GM21528 (cell line): ENCODE measurements around the gene TSACC.
A peak's percentile ranks its signal among the peaks of the same experiment; 100 is the strongest.
"Not testable (repeated sequence)": the region's sequence is repeated elsewhere in the genome, so short reads cannot be mapped to it uniquely, and the experiment has no call there.

Experiments
- ATAC-seq: cut with Tn5 transposase; IDR thresholded peaks from one replicate; pipeline ENCODE4 v1.9.1; 2021; ENCODE audit warnings: mild to moderate bottlenecking, moderate library complexity; ENCODE audit not compliant: unreplicated experiment, low FRiP score

Gene TSACC

GRCh38 chr1:156338180-156338976, at the start of gene TSACC, which contains the start of gene CCT3:
TSS of gene TSACC (plus strand) at chr1:156338526. CDS start at chr1:156339758, 1,232 bp downstream.
TSS of gene CCT3 (minus strand) at chr1:156338292. CDS start at chr1:156338184, 108 bp downstream.
- ATAC-seq, result peak; percentile 90

DNA sequence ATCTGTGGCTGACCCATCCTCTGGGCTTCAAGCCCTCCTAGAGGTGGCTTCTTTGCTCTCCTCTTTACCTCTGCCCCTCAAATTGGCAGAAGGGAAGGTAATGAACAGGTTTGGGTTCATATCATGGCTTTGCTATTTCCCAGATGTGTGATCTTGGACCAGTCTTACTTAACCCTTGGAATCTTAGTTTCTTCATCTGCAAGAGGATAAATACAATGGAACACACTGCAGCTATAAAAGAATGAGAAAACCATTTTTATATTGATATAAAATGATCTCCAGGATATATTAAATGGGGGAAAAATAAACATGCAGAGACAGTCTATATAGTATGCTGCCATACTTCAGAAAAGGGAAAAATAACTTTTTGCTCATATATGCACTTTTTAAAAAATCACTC, 48.5 kb upstream of the TSACC start:
- no peak for ATAC-seq

GRCh38 chr1:156291226-156292061, 46.9 kb upstream of the TSACC start:
- no peak for ATAC-seq

- ATAC-seq, result no peak
Observed at GRCh38 chr1:156293098-156293434, 45.3 kb upstream of the TSACC start.

DNA sequence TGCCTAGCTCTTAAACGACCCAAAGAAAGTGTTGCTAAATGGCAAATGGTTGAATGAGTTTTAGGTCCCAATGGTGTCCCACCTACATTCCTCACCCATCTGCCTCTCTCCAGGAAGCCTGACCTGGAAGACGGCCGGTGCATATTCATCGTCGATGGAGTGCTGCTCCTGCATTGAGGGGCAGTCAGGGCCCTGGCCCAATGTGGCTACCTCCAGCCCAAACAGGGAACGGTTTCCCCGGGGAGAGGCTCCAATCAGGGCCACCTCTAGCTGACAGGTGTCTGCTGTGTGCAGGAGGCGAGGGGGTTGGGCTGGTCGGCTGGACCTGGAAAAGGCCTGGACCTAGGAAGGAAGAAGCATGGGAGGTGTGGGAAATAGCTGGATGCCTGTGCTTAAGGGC, 44.4 kb upstream of the TSACC start:
- ATAC-seq, result no peak

DNA sequence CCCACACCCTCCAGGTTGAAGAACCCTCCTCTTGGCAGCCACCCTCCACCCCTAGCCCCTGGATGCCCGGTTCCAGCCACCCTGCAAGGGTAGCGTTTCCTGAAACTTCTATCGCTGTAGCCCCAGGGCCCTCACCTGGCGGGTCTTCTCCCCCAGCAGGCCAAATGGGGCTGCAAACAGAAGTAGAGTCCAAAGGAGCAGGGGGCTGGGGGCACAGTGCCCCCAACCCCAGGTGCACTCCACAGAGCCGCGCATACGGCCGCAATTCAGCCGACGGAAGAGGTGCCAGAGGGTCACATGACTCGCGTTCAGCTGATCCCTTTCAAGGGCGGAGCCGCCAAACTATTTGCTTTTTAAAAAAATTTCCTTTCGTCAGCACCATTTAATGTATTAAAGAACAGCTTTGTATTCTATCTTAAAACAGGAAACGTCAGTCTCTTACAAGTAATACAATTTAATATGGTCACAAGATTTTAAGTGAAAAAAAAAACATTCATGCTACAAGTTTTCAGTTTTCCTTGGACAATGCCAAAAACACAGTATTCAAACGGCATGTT, 42.9 kb upstream of the TSACC start, which contains the start of gene GLMP:
Gene GLMP (minus strand): TSS at position 289 of the 557 bp plus-strand sequence. CDS start 34 bp downstream, at position 255.
- ATAC-seq, result no peak

DNA sequence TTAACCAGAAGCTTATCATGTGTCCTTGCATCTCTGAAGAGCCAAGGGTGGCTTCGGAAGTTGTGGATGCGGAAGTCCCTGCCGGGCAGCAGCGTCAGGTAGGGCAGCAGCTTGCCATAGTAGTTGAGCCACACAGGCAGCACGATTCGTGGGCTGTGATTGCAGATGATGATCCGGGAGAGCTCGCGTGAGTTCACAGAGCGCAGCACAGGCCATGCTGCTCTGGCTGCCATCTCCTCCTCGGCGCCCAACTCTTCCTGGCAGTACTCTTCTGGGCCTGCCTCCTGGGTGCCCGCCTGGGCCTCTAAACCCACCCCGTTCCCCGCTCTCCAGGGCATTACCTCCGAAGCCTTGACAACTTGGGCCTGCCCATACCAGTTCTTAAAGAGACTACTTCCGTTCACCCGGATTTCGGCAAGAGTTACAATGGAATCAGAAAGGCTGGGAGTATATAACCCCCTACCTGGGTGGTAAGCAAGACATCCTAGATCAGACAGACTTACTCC, 39.4 kb upstream of the TSACC start, which contains the start of gene VHLL:
Gene VHLL (minus strand): TSS at position 456 of the 506 bp plus-strand sequence. CDS start 118 bp downstream, at position 338.
- ATAC-seq, result no peak

- ATAC-seq, result no peak
Observed at GRCh38 chr1:156303241-156303640, 35.1 kb upstream of the TSACC start.

- no peak for ATAC-seq
Observed at GRCh38 chr1:156305215-156305614, 33.1 kb upstream of the TSACC start.

GRCh38 chr1:156308078-156308477, 30.2 kb upstream of the TSACC start:
- no peak for ATAC-seq

DNA sequence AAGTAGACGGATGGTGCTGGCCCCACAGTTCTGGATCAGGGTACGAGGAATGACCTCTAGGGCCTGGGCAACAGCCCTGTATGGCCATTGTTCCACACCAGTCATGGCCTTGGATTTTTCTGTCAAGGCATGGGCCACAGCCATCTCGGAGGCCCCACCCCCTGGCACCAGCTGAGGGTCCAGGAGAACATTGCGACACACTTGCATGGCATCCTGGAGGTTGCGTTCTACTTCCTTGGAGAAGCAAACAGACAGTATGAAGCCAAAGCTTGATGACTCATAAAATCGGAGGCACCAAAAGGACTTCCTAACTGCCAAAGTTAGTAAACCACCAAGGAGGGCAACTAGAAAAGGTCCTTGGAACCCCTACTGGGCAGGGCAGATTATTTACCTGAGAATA, 27.4 kb upstream of the TSACC start:
- no peak for ATAC-seq

DNA sequence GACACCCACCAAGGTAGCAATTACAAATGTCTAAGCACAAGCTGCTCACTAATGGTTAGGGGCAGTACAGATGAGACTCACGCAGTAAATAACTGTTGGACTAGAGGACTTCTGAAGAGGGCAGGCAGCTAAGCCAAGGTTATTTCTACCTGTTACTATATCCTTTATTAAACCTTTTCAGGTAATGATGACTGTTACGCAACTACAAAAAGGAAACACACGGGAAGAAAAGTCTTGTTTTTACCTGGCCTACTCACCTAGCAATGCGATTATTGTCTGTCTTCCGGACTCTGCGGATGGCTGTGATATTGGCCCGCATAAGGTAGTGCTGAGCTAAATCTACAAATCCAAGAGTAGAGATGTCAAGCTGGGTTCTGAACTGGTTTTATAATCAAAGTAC, 21.4 kb upstream of the TSACC start:
- ATAC-seq, result no peak

DNA sequence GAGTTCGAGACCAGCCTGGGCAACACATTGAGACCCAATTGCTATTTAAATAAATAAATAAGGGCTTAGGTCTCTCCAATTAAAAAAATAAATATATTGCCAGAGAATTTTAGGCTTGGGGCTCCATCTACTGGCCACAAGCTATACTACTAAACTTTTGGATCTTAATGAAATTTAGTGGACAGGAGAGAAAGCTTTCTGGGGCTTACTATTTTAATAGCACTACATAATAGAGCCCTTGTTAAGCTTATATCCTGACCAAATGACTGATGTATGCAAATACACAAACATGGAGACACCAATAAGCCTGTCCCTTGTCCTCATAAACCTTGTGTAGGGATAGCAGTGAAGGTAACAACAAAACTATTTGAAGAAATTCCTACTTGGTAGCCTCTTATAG, 18.7 kb upstream of the TSACC start:
- no peak for ATAC-seq

DNA sequence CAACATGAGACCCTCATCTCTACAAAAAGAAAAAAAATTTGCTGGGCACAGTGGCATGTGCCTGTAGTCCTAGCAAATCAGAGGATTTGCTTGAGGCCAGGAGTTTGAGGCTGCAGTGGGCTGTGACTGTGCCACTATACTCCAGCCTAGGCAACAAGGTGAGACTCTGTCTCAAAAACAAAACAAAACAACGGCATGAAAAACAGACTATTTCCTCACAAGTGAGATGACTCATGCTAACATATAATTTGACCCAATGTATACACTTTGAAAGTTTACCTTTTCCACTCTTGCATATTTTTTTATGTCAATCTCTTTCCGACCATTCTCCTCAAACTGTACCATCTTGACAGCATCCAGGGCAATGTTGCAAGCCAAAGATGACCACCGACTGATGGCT, 17.8 kb upstream of the TSACC start:
- no peak for ATAC-seq

- not testable (repeated sequence) for ATAC-seq
Observed at GRCh38 chr1:156323179-156323578, 15.1 kb upstream of the TSACC start.

- ATAC-seq, result no peak
Observed at GRCh38 chr1:156336242-156336641, 2.1 kb upstream of the TSACC start.

GRCh38 chr1:156337052-156337887, 1.1 kb upstream of the TSACC start:
- ATAC-seq, result no peak

DNA sequence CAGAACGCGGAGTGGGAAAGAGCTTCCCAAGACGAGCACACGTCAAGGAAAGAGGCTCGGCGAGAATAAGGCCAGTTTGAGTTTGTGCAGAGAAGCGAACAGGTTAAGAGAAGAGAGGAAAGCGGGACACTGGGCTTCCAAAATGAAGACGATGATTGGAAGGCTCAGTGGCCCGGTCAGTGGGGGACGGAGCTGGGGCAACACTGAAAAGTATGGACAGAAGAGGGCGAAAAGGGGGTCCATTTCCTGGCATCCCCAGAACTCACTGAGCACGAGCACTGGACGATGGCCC, 492 bp upstream of the TSACC start:
- ATAC-seq, result peak; percentile 21

DNA sequence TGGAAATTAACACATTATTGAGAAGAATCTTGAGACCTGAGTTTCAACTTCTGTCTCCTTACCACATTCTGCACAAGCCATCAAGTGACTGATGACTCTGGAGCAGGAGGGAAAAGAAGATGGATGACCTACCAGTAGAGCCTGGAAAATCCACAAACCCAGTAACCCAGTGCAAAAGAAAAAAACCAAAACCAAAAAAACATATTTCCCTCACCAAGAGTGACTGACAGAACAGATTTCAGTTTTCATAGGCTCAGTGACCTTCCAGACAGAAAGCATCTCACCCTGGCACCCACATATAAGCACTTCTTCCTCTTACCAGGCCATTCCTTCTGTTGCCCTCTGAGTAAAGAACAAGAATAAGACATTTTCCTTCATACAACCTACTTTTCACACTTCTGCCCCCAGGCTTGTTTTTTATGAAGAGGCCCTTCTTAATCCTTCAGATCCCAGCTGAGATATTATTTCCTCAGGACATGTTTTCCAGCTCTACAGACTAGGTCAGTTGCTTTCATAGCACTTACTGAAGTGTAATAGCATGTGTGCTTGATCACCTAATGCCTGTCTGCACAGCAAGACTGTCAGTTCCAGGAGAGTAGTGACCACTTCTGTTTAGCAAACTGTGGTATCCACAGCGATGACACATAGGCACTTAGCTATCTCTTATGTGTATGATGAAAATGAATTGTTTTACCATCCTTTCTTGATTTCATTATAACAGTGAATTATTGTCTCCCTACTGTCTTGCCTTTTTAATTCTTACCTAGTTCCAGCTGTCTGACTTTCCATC, 4.0 kb downstream of the TSACC start:
- no peak for ATAC-seq
